GM13976 (cell line): ENCODE results near the gene DDX10.

Experiments used
- DNase-seq: peaks from one replicate; pipeline ENCODE4 v3.0.0; 2012; ENCODE audit warnings: low spot score
- in situ Hi-C: fragments of 300-500 bp; cut with MboI; formaldehyde crosslinking; loops from one replicate; pipeline ENCODE4 v1.12.0; 2022; ENCODE audit warnings: low sequenced_read_pairs, mixed read lengths, inconsistent platforms; ENCODE audit not compliant: unreplicated experiment
- TF ChIP-seq, protein P1 (sequence below): IDR thresholded peaks from 2 replicates; pipeline ENCODE4 v1.5.1; 2012; ENCODE audit warnings: borderline replicate concordance, mild to moderate bottlenecking; ENCODE audit not compliant: insufficient read depth; ENCODE audit errors: extremely low read depth, missing control alignments, control extremely low read depth

DDX10 gene

DNA sequence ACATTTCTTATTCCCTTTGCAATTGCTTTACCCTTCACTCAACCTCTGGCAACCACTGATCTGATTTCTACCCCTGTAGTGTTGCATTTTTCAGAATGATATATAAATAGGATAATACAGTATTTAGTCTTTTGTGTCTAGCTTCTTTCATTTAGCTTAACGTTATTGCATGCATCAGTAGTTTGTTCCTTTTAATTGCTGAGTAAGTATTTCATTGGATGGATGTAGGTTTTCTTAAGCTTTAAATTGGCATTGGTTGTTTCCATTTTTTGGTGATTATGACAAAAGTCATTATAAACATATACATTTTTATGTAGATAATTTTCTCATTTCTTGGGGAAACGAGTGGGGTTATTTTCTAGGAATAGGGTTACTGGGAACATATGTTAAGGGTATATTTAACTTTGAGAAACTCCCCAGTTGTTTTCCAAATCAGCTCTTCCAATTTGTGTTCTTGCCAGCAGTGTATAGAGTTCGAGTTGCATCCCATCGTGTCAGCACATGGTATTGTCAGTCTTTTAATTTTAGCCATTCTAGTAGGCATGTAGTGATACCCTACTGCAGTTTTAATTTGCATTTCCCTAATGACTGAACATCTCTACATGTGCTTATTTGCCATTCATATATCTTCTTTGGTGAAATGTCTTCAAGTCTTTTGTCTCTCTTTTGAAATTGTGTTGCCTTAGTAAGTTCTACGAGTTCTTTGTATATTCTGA is 60.3 kb downstream of the DDX10 start:
- in situ Hi-C loops = loop anchor here (25.0 kb wide), 1 partner anchor 962 kb away; no protein-coding TSS in a partner anchor
- TF ChIP-seq, protein P1, sequence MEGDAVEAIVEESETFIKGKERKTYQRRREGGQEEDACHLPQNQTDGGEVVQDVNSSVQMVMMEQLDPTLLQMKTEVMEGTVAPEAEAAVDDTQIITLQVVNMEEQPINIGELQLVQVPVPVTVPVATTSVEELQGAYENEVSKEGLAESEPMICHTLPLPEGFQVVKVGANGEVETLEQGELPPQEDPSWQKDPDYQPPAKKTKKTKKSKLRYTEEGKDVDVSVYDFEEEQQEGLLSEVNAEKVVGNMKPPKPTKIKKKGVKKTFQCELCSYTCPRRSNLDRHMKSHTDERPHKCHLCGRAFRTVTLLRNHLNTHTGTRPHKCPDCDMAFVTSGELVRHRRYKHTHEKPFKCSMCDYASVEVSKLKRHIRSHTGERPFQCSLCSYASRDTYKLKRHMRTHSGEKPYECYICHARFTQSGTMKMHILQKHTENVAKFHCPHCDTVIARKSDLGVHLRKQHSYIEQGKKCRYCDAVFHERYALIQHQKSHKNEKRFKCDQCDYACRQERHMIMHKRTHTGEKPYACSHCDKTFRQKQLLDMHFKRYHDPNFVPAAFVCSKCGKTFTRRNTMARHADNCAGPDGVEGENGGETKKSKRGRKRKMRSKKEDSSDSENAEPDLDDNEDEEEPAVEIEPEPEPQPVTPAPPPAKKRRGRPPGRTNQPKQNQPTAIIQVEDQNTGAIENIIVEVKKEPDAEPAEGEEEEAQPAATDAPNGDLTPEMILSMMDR = no peak
- DNase-seq = no peak

DNA sequence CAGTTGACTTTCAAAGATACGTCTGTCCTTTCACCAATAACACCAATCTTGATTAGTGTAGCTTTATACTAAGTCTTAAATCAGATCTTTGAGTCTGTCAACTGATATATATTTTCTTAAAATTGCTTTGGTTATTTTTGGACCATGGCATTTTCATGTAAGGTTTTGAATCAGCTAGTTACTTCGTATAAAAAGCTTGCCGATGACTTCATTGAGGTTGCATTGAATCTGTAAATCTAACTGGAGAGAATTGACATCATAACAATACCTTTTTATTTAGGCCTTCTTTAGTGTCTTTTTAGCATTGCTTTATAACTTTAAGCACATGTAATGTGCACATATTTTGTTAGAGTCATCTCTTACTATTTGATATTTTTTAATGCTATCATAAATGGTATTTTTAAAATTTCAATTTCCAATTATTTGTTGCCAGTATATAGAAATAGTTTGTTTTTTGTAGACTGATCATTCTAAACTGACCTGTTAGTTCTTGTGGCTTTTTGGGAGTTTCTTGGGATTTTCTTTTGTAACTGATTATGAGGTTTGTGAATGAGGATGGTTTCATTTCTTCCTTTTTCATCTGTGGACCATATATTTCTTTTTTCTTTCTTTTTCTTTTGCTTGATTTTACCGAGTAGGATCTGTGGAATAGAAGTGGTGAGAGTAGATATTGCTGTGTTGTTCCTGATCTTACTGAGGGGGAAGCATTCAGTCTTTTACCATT is 61.4 kb downstream of the DDX10 start:
- TF ChIP-seq, protein P1 = no peak
- in situ Hi-C loops = no loop called here
- DNase-seq = no peak

DNA sequence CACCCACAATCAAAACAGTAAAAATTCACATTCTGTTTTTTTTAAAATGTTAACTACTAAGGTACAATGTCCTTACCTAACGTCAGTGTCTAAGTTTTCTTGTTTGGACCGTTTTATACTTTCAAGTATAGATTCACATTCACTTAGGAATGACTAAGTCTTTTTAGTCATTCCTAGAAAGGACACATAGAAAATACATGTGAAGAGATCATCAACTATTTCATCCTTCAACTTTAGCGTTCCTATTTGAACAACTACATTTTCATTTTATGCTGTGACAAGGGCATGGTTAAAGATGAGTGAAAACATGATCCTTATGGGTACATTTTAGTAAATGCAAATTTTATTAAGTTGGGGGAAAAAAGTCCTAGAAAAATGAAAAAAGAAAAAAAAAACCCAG is 62.8 kb downstream of the DDX10 start:
- DNase-seq = no peak
- TF ChIP-seq, protein P1 = no peak
- in situ Hi-C loops = no loop called here

DNA sequence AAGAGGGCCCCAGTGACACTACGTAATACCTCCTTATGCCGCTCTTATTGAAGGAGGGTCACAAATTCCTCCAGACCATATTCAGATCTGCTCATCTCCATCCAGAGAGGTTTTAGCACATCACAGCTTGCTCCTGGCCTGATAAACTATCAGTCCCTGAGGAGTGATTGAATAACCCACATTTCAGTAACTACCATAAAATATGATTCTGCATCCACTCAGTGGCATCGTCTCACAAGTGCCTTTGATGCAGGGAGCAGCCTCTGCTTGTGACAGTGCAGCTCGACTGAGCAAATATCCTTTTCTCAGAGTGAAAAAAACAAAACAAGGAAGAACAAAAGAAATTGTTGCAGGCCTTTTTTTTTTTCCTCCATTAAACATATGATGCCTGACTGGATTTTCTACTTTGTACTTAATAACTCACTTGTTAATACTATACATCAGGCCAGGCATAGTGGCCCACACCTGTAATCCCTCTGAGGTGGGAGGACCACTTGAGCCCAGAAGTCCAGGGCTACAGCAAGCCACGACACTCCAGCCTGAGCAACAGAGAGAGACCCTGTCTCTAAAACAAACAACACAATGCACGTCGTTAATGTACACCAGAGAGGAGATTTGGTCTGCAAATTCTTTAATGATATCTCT is 64.5 kb downstream of the DDX10 start:
- DNase-seq = no peak
- TF ChIP-seq, protein P1 = no peak
- in situ Hi-C loops = no loop called here

DNA sequence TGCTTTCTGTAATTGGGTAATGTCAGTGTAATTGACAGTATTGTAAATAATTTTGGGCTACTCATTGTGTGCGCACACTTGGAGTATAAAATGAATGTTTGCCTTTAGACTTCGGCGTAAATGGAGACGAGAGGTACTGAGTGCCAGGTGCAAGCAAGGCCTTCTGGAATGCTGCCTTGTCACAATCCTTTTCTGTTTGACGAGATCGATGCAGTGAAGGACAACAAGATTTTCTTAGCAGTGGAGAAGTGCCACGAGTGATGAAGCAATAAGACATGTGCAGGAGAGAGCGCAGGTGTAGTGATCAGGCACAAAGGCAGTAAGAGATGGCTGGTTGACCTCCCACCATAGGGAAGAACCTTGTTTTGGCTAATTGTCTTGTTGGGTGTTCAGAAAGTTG is 67.5 kb downstream of the DDX10 start:
- in situ Hi-C loops = no loop called here
- TF ChIP-seq, protein P1 = no peak
- no peak for DNase-seq

DNA sequence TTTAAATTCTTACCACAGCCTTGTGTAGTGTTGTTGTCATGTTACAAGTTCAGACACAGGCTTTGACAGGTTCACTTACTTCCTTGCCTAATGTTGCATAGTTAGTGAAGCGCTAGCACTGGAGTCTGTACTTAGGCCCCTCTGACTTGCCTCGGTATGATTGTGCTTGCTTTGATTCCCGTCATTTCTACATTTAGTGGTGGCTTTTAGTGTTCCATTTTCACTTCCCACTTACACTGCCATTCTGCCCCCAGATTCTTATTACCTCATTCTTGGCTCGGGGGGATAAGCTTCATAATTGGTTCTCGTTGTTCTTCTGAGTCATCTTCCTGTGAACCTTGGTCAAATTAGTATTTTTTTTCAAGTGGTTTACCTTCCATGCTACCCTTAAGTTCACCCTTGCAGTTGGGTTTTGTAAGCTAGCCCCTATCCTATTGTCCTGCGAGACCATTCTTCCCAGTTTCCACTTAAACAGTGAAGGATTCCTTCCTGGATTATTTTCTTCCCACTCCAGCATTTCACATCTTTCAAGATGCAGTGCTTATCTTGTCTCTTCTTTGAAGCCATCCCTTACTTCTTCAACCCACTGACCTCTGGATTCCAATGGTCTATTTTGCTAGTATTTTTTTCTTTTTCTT is 68.7 kb downstream of the DDX10 start:
- TF ChIP-seq, protein P1 = no peak
- in situ Hi-C loops = no loop called here
- DNase-seq = peak; percentile 38
